Endothelial cell (in vitro differentiated cells): ENCODE results near the gene TXNRD3. TPM values are rescaled to one million over a fixed set of nuclear protein-coding genes. Genes with fewer than 3 reads are reported as not detected.

ENCODE experiments used
- total RNA-seq: library from RNA; stranded (reverse); fragmentation: NEBNext Ultra II Directional; extraction: Animal tissue kit (Norgen Biotek cat#: 25700); gene quantifications from one replicate; pipeline ENCODE4 v1.2.1, GENCODE V29; 2021; ENCODE audit not compliant: unreplicated experiment

Gene TXNRD3
- total RNA-seq, 1 donor from 2014 or later, result 4.8 TPM

Other genes starting within 250 kb of the TXNRD3 start
- 25.4 TPM for gene ZXDC, start 179.2 kb downstream of the TXNRD3 start, total RNA-seq
- not detected for gene UROC1, start 137.4 kb downstream of the TXNRD3 start, total RNA-seq
- not detected for gene CHST13, start 131.0 kb downstream of the TXNRD3 start, total RNA-seq
- not detected for gene C3orf22, start 96.2 kb downstream of the TXNRD3 start, total RNA-seq
- 9.2 TPM for gene CHCHD6, start 49.1 kb upstream of the TXNRD3 start, total RNA-seq